Smooth muscle cell (in vitro differentiated cells): ENCODE measurements around the gene PEX11G. TPM values are rescaled to one million over a fixed set of nuclear protein-coding genes. Genes with fewer than 3 reads are reported as not detected.

ENCODE experiments used
- DNase-seq: peaks from one replicate; lab custom pipeline; 2025; ENCODE audit not compliant: unreplicated experiment; lab: John Stamatoyannopoulos, UW
- H2AFZ ChIP-seq: fragments of 200-600 bp; sonication (generic); 2 replicates; pipeline ENCODE4 v1.6.0; 2016; ENCODE audit warnings: antibody characterized with exemption, low read depth, mild to moderate bottlenecking
- H3F3A ChIP-seq: fragments of 200-600 bp; sonication (generic); 2 replicates; pipeline ENCODE4 v1.6.0; 2017; ENCODE audit warnings: antibody characterized with exemption, low read depth
- H3K27ac ChIP-seq: fragments of 200-600 bp; sonication (generic); 2 replicates; pipeline ENCODE4 v1.5.1; 2016; ENCODE audit warnings: low read depth, mild to moderate bottlenecking
- H3K27me3 ChIP-seq: fragments of 200-600 bp; sonication (generic); 2 replicates; pipeline ENCODE4 v1.6.1; 2016; ENCODE audit warnings: low read depth, mild to moderate bottlenecking
- H3K36me3 ChIP-seq: fragments of 200-600 bp; sonication (generic); 2 replicates; pipeline ENCODE4 v1.5.1; 2016; ENCODE audit warnings: low read depth
- H3K4me1 ChIP-seq: fragments of 200-600 bp; sonication (generic); 2 replicates; pipeline ENCODE4 v1.5.1; 2016; ENCODE audit warnings: low read depth
- H3K4me2 ChIP-seq: fragments of 200-600 bp; sonication (generic); 2 replicates; pipeline ENCODE4 v1.6.0; 2016; ENCODE audit warnings: mild to moderate bottlenecking
- H3K4me3 ChIP-seq: fragments of 200-600 bp; sonication (generic); 2 replicates; pipeline ENCODE4 v1.5.1; 2016; ENCODE audit warnings: mild to moderate bottlenecking
- H3K79me2 ChIP-seq: fragments of 200-600 bp; sonication (generic); 2 replicates; pipeline ENCODE4 v1.6.0; 2016; ENCODE audit warnings: low read depth, mild to moderate bottlenecking
- H3K9ac ChIP-seq: fragments of 200-600 bp; sonication (generic); 2 replicates; pipeline ENCODE4 v1.6.0; 2016; ENCODE audit warnings: low read depth
- H3K9me3 ChIP-seq: fragments of 200-600 bp; sonication (generic); replicated peaks from 2 replicates; pipeline ENCODE4 v1.5.1; 2016; ENCODE audit warnings: low read depth
- H4K20me1 ChIP-seq: fragments of 200-600 bp; sonication (generic); 2 replicates; pipeline ENCODE4 v1.6.0; 2016; ENCODE audit warnings: low read depth
- WGBS: methylation state at CpG from one replicate; pipeline ENCODE4 v1.1.7; 2016; ENCODE audit warnings: low lambda C conversion rate; 5-methylcytosine and 5-hydroxymethylcytosine counted together
- polyA plus RNA-seq: library from polyadenylated mRNA; unstranded; fragments of >200 nt; fragmentation: Nextera tagmentation; extraction: Ambion mirVana; gene quantifications from 2 replicates; pipeline ENCODE4 v1.2.1, GENCODE V29; 2016
- total RNA-seq: library from RNA; depleted of rRNA; stranded (reverse); fragments of >200 nt; gene quantifications from 2 replicates; pipeline ENCODE4 v1.2.3, GENCODE V29; 2014
- TF ChIP-seq, protein P1 (sequence below): fragments of 200-600 bp; sonication (generic); IDR thresholded peaks from 2 replicates; pipeline ENCODE4 v1.5.1; 2017; ENCODE audit warnings: borderline replicate concordance, mild to moderate bottlenecking, antibody characterized with exemption; ENCODE audit not compliant: insufficient read depth, poor library complexity, severe bottlenecking

Gene PEX11G
- total and polyA plus RNA-seq, 2 experiments from 2014 or later = 4.3 TPM; not detected in 1

DNA sequence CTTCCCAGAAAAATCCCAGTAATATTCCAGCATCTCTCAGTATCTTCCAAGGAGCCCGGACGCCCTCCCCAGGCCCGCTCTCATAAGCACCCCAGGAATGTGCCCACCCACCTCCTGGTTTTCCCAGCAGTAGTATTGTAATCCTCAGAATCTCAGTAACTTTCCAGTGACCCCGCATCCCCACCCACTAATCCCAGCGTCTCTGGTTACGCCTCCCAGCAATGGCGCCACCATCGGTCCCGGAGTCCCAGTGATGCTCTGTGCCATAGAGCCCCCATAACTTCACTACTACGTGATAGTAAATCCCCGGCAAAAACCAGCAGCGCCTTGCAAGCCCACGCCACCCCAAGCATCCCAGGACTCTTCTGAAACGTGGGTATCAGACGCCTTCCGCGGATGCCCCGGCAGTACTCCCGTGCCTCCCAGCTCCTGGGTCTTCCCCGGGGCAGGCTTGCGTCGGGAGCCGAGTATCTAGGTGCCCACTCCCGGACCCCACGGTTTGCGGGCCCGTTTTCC is 45.8 kb upstream of the PEX11G start:
- Histone ChIP-seq H3K4me2 (peak overlapping the region; percentile 86), H3K9ac (peak overlapping the region; percentile 37), H3K9me3 (no peaks in the 10 kb centered on the region), H3K27me3 (no peaks in the 10 kb centered on the region), H4K20me1 (no peaks in the 10 kb centered on the region), H3K4me3 (peak overlapping the region; percentile 64), H3K4me1 (no peaks in the 10 kb centered on the region), H3K36me3 (no peaks in the 10 kb centered on the region), H3K27ac (peak overlapping the region; percentile 72), H3F3A (no peaks in the 10 kb centered on the region), H3K79me2 (no peaks in the 10 kb centered on the region), H2AFZ (peak overlapping the region; percentile 13)
- TF ChIP-seq, protein P1, sequence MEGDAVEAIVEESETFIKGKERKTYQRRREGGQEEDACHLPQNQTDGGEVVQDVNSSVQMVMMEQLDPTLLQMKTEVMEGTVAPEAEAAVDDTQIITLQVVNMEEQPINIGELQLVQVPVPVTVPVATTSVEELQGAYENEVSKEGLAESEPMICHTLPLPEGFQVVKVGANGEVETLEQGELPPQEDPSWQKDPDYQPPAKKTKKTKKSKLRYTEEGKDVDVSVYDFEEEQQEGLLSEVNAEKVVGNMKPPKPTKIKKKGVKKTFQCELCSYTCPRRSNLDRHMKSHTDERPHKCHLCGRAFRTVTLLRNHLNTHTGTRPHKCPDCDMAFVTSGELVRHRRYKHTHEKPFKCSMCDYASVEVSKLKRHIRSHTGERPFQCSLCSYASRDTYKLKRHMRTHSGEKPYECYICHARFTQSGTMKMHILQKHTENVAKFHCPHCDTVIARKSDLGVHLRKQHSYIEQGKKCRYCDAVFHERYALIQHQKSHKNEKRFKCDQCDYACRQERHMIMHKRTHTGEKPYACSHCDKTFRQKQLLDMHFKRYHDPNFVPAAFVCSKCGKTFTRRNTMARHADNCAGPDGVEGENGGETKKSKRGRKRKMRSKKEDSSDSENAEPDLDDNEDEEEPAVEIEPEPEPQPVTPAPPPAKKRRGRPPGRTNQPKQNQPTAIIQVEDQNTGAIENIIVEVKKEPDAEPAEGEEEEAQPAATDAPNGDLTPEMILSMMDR = no peak
- DNase-seq = peak; percentile 63
- under 1% methylated on average over 27 of the region's 27 CpGs for WGBS

DNA sequence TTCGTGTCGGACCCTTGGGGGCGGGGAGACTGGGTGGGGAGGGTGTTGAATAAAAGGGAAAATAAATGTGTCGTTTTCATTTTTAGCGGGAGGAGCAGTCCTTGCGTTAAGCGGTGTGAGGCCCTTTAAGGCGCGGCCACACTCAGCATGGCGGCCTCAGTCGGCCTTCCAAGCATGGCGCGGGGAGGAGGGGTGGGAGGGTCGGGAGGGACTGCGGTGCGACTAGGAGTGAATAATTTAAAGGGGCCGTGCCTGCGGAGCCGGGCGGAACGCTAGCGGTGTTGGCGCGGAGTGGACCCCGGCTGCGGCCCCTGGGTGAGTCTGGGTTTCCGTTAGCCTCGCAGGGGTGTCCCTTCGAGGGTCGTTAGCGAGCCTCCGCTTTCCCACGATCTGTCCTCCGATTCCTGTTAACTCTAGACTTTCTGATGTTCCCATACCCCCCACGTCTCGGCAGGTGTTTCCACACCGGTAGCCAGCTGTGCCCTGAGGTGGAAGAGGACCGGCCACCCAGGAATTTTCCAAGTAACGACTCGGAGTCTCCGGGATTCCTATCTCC is 45.2 kb upstream of the PEX11G start:
- peak overlapping the region; percentile 74 for H3K9ac ChIP-seq
- no peaks in the 10 kb centered on the region for H3K36me3 ChIP-seq
- no peaks in the 10 kb centered on the region for H3F3A ChIP-seq
- H3K79me2 ChIP-seq = no peaks in the 10 kb centered on the region
- peak overlapping the region; percentile 64 for H3K4me3 ChIP-seq
- TF ChIP-seq, protein P1 = no peak
- H4K20me1 ChIP-seq = no peaks in the 10 kb centered on the region
- H3K4me2 ChIP-seq = peak overlapping the region; percentile 86
- H3K9me3 ChIP-seq = no peaks in the 10 kb centered on the region
- H3K27ac ChIP-seq = peak overlapping the region; percentile 72
- H3K27me3 ChIP-seq = no peaks in the 10 kb centered on the region
- WGBS = 1% methylated on average over 37 of the region's 41 CpGs
- DNase-seq = peak; percentile 44
- H2AFZ ChIP-seq = peak overlapping the region; percentile 84
- H3K4me1 ChIP-seq = no peaks in the 10 kb centered on the region

DNA sequence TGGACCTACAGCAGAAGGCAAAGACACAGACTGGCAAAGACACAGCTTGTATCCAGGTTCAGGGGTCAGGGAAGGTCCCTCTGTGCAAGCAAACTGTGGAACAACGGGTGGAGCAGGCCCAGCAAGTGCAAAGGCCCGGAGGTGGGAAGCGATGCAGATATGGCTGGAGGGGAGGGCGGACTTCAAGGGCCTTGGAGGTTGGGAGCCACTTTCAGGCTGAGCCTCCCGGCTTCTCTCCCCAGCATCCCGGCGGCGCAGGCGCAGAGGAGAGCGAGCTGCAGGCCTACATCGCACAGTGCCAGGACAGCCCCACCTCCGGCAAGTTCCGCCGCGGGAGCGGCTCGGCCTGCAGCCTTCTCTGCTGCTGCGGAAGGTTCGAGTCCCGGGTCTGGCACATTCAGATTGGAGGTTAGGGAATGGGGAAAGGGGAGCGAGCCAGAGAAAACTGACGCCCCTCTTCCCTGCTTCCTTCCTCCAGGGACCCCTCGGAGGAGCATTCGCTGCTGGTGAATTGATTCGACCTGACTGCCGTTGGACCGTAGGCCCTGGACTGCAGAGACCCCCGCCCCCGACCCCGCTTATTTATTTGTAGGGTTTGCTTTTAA is 44.5 kb upstream of the PEX11G start:
- H2AFZ ChIP-seq = peak overlapping the region; percentile 84
- TF ChIP-seq, protein P1 = no peak
- peak overlapping the region; percentile 86 for H3K4me2 ChIP-seq
- no peaks in the 10 kb centered on the region for H3F3A ChIP-seq
- H3K4me3 ChIP-seq = peak overlapping the region; percentile 64
- no peaks in the 10 kb centered on the region for H3K36me3 ChIP-seq
- peak overlapping the region; percentile 72 for H3K27ac ChIP-seq
- H3K27me3 ChIP-seq = no peaks in the 10 kb centered on the region
- H3K9ac ChIP-seq = peak overlapping the region; percentile 74
- no peak for DNase-seq
- no peaks in the 10 kb centered on the region for H3K79me2 ChIP-seq
- H3K4me1 ChIP-seq = no peaks in the 10 kb centered on the region
- no peaks in the 10 kb centered on the region for H4K20me1 ChIP-seq
- H3K9me3 ChIP-seq = no peaks in the 10 kb centered on the region
- WGBS = 53% methylated on average over 30 of the region's 30 CpGs
